Adipocyte (in vitro differentiated cells): ENCODE results near the gene CRYZ.

ENCODE experiments used
- DNase-seq: peaks from one replicate; pipeline ENCODE4 v3.0.0-alpha.2; 2015; ENCODE audit warnings: low read depth
- H3K27me3 ChIP-seq: replicated peaks from 2 replicates; pipeline ENCODE4 v1.7.0; 2013; ENCODE audit warnings: mild to moderate bottlenecking, low read length, moderate library complexity; ENCODE audit not compliant: control insufficient read depth, insufficient read depth
- H3K36me3 ChIP-seq: 2 replicates; pipeline ENCODE4 v1.7.0; 2013; ENCODE audit warnings: low read length, mild to moderate bottlenecking, moderate library complexity; ENCODE audit not compliant: control insufficient read depth, insufficient read depth, severe bottlenecking
- H3K4me1 ChIP-seq: 2 replicates; pipeline ENCODE4 v1.7.0; 2013; ENCODE audit warnings: mild to moderate bottlenecking, low read length, moderate library complexity; ENCODE audit not compliant: control insufficient read depth, insufficient read depth
- H3K4me3 ChIP-seq: 2 replicates; pipeline ENCODE4 v1.7.0; 2013; ENCODE audit warnings: mild to moderate bottlenecking, low read length, moderate library complexity
- H3K9ac ChIP-seq: 2 replicates; pipeline ENCODE4 v1.7.0; 2013; ENCODE audit warnings: mild to moderate bottlenecking, low read length, moderate library complexity
- H3K9me3 ChIP-seq: 2 replicates; pipeline ENCODE4 v1.7.0; 2013; ENCODE audit warnings: mild to moderate bottlenecking, low read length, moderate library complexity; ENCODE audit not compliant: control insufficient read depth

The CRYZ gene

GRCh38 chr1:74729741-74730478 lies 2.9 kb downstream of the CRYZ start:
- peaks cover 2% of the 10 kb centered on the region for H3K36me3 ChIP-seq
- DNase-seq: no peak
- no peaks in the 10 kb centered on the region for H3K27me3 ChIP-seq
- no peaks in the 10 kb centered on the region for H3K9me3 ChIP-seq
- no peak overlapping the region for H3K9ac ChIP-seq
- no peak overlapping the region for H3K4me3 ChIP-seq
- H3K4me1 ChIP-seq: peaks cover 44% of the 10 kb centered on the region

- peaks cover 32% of the 10 kb centered on the region for H3K4me1 ChIP-seq
- DNase-seq: no peak
- H3K9me3 ChIP-seq: no peaks in the 10 kb centered on the region
- H3K9ac ChIP-seq: peak overlapping the region; percentile 18
- H3K27me3 ChIP-seq: no peaks in the 10 kb centered on the region
- H3K4me3 ChIP-seq: no peak overlapping the region
- peaks cover 14% of the 10 kb centered on the region for H3K36me3 ChIP-seq
These were observed 4.1 kb downstream of the CRYZ start for GRCh38 chr1:74728736-74729135.

GRCh38 chr1:74726063-74726462 lies 6.8 kb downstream of the CRYZ start:
- Histone ChIP-seq H3K27me3 (no peaks in the 10 kb centered on the region), H3K9me3 (no peaks in the 10 kb centered on the region), H3K9ac (no peak overlapping the region), H3K4me3 (no peak overlapping the region), H3K4me1 (peaks cover 24% of the 10 kb centered on the region), H3K36me3 (peaks cover 41% of the 10 kb centered on the region)
- no peak for DNase-seq

GRCh38 chr1:74717626-74718025 lies 15.2 kb downstream of the CRYZ start:
- Histone ChIP-seq H3K4me1 (peaks cover 29% of the 10 kb centered on the region), H3K36me3 (peaks cover 52% of the 10 kb centered on the region), H3K9me3 (no peaks in the 10 kb centered on the region), H3K27me3 (no peaks in the 10 kb centered on the region), H3K9ac (no peak overlapping the region), H3K4me3 (no peak overlapping the region)
- no peak for DNase-seq

- Histone ChIP-seq H3K4me1 (peaks cover 29% of the 10 kb centered on the region), H3K36me3 (peaks cover 44% of the 10 kb centered on the region), H3K9ac (no peak overlapping the region), H3K9me3 (no peaks in the 10 kb centered on the region), H3K27me3 (no peaks in the 10 kb centered on the region), H3K4me3 (no peak overlapping the region)
- no peak for DNase-seq
These were observed 16.0 kb downstream of the CRYZ start for GRCh38 chr1:74716822-74717221.

- Histone ChIP-seq H3K4me1 (peaks cover 29% of the 10 kb centered on the region), H3K4me3 (no peak overlapping the region), H3K36me3 (peaks cover 41% of the 10 kb centered on the region), H3K9ac (no peak overlapping the region), H3K27me3 (no peaks in the 10 kb centered on the region), H3K9me3 (no peaks in the 10 kb centered on the region)
- no peak for DNase-seq
These were observed 17.0 kb downstream of the CRYZ start for GRCh38 chr1:74715806-74716205.

- Histone ChIP-seq H3K4me3 (no peak overlapping the region), H3K27me3 (no peaks in the 10 kb centered on the region), H3K9ac (no peak overlapping the region), H3K36me3 (peaks cover 37% of the 10 kb centered on the region), H3K9me3 (no peaks in the 10 kb centered on the region), H3K4me1 (peaks cover 29% of the 10 kb centered on the region)
- no peak for DNase-seq
These were observed 17.7 kb downstream of the CRYZ start for GRCh38 chr1:74715236-74715502.

GRCh38 chr1:74714429-74715235 lies 18.2 kb downstream of the CRYZ start:
- peaks cover 32% of the 10 kb centered on the region for H3K36me3 ChIP-seq
- peaks cover 29% of the 10 kb centered on the region for H3K4me1 ChIP-seq
- no peak overlapping the region for H3K4me3 ChIP-seq
- no peaks in the 10 kb centered on the region for H3K9me3 ChIP-seq
- DNase-seq: peak; percentile 58
- no peaks in the 10 kb centered on the region for H3K27me3 ChIP-seq
- peak overlapping the region; percentile 31 for H3K9ac ChIP-seq

GRCh38 chr1:74713849-74714248 lies 19.0 kb downstream of the CRYZ start:
- Histone ChIP-seq H3K36me3 (peaks cover 33% of the 10 kb centered on the region), H3K4me1 (peaks cover 29% of the 10 kb centered on the region), H3K4me3 (no peak overlapping the region), H3K27me3 (no peaks in the 10 kb centered on the region), H3K9ac (peak overlapping the region; percentile 9), H3K9me3 (no peaks in the 10 kb centered on the region)
- DNase-seq: no peak

- peak; percentile 41 for DNase-seq
- H3K4me3 ChIP-seq: no peak overlapping the region
- H3K27me3 ChIP-seq: no peaks in the 10 kb centered on the region
- H3K9me3 ChIP-seq: no peaks in the 10 kb centered on the region
- peaks cover 29% of the 10 kb centered on the region for H3K4me1 ChIP-seq
- peak overlapping the region; percentile 9 for H3K9ac ChIP-seq
- peaks cover 27% of the 10 kb centered on the region for H3K36me3 ChIP-seq
These were observed 20.0 kb downstream of the CRYZ start for GRCh38 chr1:74712881-74713280.

GRCh38 chr1:74703386-74704182 lies 29.3 kb downstream of the CRYZ start:
- Histone ChIP-seq H3K27me3 (no peaks in the 10 kb centered on the region), H3K36me3 (peaks cover 45% of the 10 kb centered on the region), H3K9me3 (no peaks in the 10 kb centered on the region), H3K4me1 (no peaks in the 10 kb centered on the region), H3K4me3 (no peak overlapping the region), H3K9ac (no peak overlapping the region)
- no peak for DNase-seq
